T-helper 2 cell treated with Interferon-gamma antibody and Interleukin-4, amounts not matched to agents 100 ng/mL and 5 ng/mL, for 36 hours (primary cell): ENCODE results near the gene CYRIA. TPM values are rescaled to one million over a fixed set of nuclear protein-coding genes. Genes with fewer than 3 reads are reported as not detected.

Experiments used
- intact Hi-C: fragments of 100-400 bp; cut with micrococcal nuclease; formaldehyde crosslinking; loops from one replicate; pipeline ENCODE4 v1.15.1; 2023
- total RNA-seq: library from RNA; stranded (reverse); gene quantifications from 2 replicates; pipeline ENCODE4 v1.2.3, GENCODE V29; 2022

The CYRIA gene
- total RNA-seq: 0.70 and 0.80 TPM in 2 replicates

GRCh38 chr2:16665748-16666448 lies at the start of gene CYRIA:
CYRIA (minus strand) TSS chr2:16665834; CDS start chr2:16588119, 77,715 bp downstream.
- intact Hi-C loops: loop anchor here (5.0 kb wide), 1 partner anchor 44 kb away; no protein-coding TSS in a partner anchor

GRCh38 chr2:16713011-16713423 lies 47.4 kb upstream of the CYRIA start:
- intact Hi-C loops: no loop called here

DNA sequence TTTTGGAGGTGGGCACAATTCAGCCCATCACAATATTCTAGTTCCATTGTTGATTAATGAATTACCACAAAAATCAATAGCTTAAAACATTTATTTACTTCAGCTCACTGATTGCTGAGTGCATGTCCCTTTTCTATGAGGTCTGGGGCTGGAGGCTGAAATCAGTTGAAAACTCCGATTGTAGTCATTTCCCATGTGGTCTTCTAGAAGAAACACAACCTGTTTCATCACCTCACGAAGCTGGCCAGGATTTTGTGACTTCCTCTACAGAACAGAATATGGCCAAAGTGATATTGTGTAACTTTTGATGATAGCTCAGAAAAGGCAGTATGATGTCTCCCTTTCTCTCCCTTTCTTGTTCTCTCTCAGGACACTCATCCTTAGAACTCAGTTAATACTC lies 44.1 kb upstream of the CYRIA start:
- intact Hi-C loops: no loop called here

DNA sequence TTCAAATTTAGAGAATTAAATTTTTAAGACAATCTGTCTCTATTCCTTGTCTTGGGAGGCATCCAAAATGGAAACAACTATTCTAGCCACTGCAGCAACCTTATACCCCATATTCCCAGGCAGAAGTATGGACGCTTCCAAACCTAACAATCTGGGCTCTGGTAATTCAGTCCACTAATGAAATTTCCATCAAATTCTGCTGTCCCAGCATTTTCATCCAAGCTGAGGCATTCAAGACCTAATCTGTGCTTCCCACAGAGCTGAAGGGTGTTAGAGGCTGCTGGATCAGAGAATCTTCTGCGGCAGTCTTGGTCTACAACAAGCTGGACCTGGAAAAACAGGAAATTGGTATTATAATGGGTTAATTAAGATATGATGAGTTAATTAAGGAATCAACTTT lies 42.5 kb upstream of the CYRIA start:
- intact Hi-C loops: no loop called here

DNA sequence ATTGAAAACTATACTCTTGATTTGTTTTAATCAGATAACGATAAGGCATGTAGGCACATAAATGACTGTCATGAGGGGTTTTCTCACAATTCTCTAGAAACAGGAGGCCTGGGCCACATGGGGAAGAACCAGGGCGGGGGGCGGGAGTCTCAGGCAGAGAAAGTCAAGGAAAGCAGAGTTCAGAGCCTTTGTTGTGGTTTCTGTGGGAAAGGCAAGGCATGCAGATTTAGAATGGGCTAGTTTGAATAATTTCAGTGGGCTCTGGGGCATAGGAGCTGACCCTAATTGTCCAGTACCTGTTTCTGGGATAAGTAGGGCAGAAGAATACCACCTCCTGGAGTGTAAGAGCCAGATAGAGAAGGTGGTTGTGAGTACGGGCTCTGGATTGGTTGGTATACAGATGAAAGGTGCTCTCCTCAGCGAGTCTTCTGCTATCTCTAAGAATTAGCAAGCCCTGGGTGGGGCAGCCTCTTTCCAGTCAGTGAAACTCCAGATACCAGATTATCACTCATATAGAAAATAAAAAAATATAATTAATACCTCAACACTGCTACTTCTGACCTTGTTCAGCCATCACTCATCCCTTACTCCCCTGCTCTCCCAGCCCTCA lies 41.5 kb upstream of the CYRIA start:
- intact Hi-C loops: no loop called here

DNA sequence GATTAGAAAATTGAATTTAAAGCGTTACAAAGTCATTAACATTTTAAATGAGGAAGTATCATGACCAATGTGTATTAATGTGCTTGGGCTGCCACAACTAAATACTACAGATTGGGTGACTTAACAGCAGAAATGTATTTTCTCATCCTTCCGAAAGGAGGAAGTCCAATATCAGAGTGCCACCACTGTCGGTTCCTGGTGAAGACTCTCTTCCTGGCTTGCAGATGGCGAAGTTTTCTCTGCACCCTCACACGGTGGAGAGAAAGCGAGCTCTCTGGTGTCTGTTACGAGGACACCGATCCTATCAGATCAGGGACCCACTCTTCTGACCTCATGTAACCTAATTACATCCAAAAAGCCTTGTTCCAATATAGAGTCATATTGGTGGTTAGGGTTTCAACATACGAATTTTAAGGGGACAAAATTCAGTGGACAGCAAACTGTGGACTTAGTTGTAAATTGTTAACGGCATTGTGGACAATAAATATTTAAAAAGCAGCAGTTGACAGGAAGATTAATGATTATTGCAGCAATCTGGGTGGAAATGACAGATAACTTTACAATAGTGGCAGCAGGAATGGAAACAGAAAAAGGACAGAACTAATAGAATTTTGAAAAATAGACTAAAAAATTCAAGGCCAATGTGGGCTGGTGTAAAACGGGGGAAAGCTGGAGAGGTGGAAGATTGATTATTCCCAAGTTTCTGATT lies 35.1 kb upstream of the CYRIA start:
- intact Hi-C loops: no loop called here

DNA sequence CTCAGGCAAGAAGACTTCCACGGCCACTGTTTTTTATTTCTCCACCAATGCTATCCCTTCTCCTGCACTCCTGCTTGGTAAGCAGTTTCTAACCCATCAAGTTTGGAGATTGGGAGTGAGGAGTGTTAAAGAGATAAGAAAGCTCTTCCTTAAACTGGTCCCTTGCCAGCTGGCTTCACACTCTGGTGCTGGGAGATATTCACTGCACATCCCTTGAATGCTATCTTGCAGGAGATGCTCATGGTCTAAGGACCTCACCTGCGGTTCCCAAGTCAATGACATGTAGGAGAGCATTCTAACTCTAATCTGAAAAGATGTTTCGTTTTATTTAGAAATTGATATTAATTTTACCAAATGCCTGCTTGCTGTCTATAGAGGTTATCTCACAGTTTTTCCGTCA lies 28.2 kb upstream of the CYRIA start:
- intact Hi-C loops: no loop called here

GRCh38 chr2:16691261-16691660 lies 25.6 kb upstream of the CYRIA start:
- intact Hi-C loops: no loop called here

GRCh38 chr2:16687955-16688354 lies 22.3 kb upstream of the CYRIA start:
- intact Hi-C loops: no loop called here

GRCh38 chr2:16687222-16687621 lies 21.6 kb upstream of the CYRIA start:
- intact Hi-C loops: no loop called here

DNA sequence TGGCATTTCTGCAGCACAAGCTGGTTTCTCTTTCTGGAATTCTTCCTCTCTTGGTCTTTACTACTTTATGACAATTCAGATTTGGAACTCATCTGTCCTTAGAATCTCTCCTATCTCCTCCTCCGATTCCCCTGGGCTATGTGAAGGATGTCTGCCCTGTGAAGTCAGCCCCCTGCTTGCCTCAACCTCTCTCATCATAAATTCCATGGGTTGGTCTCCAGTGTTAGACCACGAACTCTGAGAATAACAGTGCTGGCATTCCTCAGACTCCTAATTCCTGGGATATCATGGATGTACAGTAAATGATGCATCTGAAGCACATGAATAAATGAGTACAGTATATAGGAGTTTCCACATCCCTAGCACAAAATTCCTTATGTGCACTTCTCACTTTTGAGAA lies 21.0 kb upstream of the CYRIA start:
- intact Hi-C loops: no loop called here

GRCh38 chr2:16685340-16685715 lies 19.7 kb upstream of the CYRIA start:
- intact Hi-C loops: no loop called here

GRCh38 chr2:16684676-16685339 lies 19.2 kb upstream of the CYRIA start:
- intact Hi-C loops: no loop called here

DNA sequence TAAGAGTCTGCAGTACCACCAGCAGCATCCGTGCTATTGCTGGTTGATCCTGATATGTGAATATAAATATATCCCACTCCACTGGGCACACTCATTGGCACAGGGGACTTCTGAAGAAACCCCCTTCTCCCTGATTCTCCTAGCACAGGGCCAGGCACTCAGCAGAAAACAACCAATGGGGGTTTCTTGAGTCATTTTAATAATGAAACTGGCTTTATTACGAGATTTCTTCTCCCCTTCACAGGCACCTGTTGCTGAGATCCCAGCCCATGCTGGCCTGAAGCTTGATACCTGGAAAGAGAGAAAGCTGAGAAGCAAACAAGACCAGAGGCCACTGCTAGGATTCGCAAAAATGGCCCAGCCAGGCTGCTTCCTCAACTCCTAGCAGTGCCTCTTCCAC lies 17.9 kb upstream of the CYRIA start:
- intact Hi-C loops: no loop called here

DNA sequence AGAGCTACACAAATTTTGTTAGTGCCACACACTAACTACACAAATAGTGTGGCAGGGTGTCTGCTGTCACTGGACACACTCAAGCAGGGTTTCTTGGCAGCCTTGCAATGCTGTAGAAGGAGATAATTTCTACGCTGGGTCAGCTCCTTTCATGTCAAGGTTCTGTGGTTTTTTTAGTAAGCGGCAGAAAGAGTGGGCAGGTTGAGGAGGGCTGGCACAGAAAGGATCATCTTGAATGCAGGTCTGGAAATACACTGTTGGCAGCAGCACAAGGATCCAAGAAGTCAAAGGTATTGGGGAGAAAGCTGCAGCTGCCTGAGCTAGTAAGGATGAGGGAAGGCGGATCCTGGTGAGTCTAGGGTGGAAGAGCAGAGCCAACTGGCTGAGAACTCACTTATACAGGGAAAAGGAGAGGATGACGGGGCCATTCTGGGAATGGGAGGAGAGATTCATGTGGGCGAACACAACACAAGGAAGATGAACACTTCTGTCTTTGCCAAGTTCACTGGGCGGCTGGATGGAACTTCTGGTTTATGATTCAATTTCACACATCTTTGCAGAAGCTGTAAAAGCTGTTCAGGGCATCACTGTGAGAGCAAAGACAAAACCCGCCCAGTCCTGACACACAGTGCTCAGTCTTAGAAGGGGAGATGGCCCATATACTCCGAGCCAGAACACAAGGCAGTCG lies 16.9 kb upstream of the CYRIA start:
- intact Hi-C loops: no loop called here

DNA sequence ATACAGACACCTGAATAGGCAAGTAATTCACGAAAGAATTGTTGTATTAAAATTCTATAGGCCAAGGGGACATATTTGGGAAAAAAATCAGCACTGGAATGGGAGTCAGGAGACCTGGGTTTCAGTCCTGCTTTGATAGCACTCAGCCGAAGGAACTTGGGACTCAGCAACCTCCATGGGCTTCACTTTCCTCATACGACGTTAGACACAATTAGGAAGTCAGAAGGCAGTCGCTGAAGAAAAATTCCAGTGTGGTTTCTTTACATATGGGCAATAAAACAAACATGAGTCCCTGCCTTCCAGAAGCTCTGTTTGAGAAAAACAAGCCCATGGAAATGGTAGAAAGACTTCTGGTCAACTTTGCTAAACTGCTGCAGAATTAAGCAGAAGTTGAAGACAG lies 15.1 kb upstream of the CYRIA start:
- intact Hi-C loops: no loop called here

- intact Hi-C loops: no loop called here
Measured at GRCh38 chr2:16680304-16680703, 14.7 kb upstream of the CYRIA start.

DNA sequence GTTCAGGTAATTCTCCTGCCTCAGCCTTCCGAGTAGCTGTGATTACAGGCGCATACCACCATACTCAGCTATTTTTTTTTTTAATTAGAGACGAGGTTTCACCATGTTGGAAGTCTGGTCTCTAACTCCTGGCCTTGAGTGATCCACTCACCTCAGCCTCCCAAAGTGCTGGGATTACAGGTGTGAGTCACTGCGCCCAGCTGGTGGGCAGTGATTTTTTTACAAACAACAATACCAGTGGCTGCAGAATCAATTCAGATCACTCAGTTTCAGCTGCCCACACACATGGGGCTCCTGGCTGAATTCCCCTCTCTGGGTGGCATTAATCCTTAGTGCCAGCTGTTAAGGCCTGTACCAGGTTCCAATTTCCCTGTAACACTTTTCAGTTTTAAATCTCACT lies 13.3 kb upstream of the CYRIA start:
- intact Hi-C loops: no loop called here

DNA sequence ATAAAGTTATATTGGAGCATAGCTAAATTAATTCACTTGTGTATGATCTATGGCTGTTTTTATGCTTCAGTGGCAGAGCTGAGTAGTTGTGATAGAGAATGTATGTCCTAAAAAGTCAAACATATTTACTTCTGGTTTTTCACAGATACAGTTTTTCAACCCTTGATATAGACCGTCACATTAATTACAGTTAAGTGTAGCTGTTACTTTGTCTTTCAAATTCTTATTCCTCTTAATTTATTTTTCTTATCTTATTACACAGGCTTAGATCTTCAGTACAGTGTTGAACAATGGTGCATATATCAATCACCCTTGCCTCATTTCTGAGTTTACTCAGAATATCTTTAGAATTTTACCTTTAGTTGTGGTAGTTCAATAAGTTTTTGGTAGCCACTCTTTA lies 12.2 kb upstream of the CYRIA start:
- intact Hi-C loops: no loop called here

DNA sequence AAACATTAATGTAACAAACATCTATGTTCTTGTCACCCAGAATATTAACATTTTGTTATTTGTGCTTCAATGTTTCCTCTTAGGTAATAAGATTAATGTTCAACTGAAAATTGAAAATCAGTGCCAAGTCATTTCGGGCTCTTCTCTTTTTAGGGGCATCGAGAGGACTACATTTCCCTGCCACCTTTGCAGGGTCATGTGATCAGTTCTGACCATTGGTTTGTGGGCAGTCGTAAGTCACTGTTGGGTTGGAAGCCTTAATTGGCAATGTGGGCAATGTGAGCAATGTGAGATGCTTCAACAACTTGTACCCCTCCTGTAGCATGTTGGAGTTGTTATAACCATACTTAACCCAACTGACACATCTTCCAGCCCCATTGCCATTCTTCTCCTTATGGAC lies 10.1 kb upstream of the CYRIA start:
- intact Hi-C loops: no loop called here

- intact Hi-C loops: no loop called here
Measured at GRCh38 chr2:16674154-16674553, 8.5 kb upstream of the CYRIA start.

- intact Hi-C loops: no loop called here
Measured at GRCh38 chr2:16671760-16672159, 6.1 kb upstream of the CYRIA start.
